ENCODE results near the gene VPS26C.
A peak's percentile ranks its signal among the peaks of the same experiment; 100 is the strongest.

VPS26C gene

DNA sequence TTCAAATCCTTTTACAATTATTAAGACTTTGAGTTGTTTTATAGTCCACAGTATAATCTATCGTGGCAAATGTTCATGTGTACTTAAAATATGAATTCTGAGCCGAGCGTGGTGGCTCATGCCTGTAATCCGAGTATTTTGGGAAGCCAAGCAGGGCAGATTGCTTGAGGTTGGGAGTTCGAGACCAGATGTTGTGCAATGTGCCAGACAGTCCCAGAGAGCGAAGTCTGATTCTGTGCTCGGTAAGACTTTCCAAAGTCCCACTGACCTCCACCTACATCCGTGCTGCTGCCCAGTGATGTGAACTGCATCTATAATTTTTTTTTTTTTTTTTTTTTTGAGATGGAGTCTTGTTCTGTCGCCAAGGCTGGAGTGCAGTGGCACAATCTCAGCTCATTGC, 52.2 kb downstream of the VPS26C start:
- H3K4me3 ChIP-seq: no peak overlapping the region
- H3K4me1 ChIP-seq: peaks cover under 1% of the 10 kb centered on the region; the same call in 1 of the 2 replicates
- H3K9me3 ChIP-seq: peaks cover 3% of the 10 kb centered on the region; the same call in 1 of the 2 replicates
- in situ Hi-C loops (cut with MboI; ENCODE audit: low sequenced_read_pairs): no loop called here
- H3K27me3 ChIP-seq (ENCODE audit: low read depth): no peaks in the 10 kb centered on the region
- H3K36me3 ChIP-seq (replicated peaks): no peaks in the 10 kb centered on the region
- no peak for DNase-seq (ENCODE audit: low spot score in 2 of 2)

DNA sequence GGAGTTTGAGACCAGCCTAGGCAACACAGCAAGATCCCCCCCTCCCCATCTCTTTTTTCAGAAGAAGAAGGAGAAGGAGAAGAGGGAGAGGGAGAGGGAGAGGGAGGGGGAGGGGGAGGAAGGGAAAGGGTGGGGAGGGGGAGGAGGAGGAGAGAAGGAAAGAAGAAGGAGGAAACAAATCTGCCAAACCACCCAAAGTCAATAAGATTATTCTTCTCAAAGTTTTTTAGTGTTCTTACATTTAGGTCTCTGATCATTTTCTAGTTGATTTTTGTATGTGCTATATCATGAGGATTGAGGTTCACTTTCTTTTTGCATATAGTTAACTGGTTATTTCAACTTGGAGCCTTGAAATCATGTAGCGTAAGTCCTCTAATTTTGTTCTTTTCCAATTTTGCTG, 56.3 kb downstream of the VPS26C start:
- Histone ChIP-seq H3K36me3 (replicated peaks) (no peaks in the 10 kb centered on the region), H3K4me1 (no peaks in the 10 kb centered on the region)
- in situ Hi-C loops (cut with MboI; ENCODE audit: low sequenced_read_pairs): no loop called here

DNA sequence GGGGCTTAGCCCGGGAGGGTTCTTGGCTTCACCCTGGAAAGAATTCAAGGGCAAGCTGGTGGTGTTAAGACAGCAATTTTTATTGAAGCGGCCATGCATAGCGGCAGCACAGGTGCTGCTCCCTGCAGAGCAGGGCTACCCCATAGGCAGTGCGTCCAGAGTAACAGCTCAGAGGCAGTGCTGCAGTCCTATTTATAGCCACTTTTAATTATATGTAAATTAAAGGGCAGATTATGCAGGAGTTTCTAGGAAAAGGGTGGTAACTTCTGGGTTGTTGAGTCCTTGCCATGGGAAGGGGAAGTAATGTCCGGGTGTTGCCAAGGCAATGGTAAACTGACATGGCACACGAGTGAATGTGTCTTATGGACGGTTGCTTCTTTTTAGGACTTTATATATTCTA, 57.0 kb downstream of the VPS26C start:
- Histone ChIP-seq H3K4me3 (no peak overlapping the region), H3K4me1 (no peaks in the 10 kb centered on the region), H3K36me3 (replicated peaks) (no peaks in the 10 kb centered on the region), H3K9me3 (peaks cover 4% of the 10 kb centered on the region; the same call in 1 of the 2 replicates), H3K27me3 (ENCODE audit: low read depth) (no peaks in the 10 kb centered on the region)
- in situ Hi-C loops (cut with MboI; ENCODE audit: low sequenced_read_pairs): no loop called here
- DNase-seq (ENCODE audit: low spot score in 2 of 2): no peak

More for the DNA sequence above, 56.3 kb downstream of the VPS26C start:
- no peak overlapping the region for H3K4me3 ChIP-seq
- peaks cover 4% of the 10 kb centered on the region; the same call in 1 of the 2 replicates for H3K9me3 ChIP-seq
- no peaks in the 10 kb centered on the region for H3K27me3 ChIP-seq (ENCODE audit: low read depth)
- DNase-seq (ENCODE audit: low spot score in 2 of 2): no peak

DNA sequence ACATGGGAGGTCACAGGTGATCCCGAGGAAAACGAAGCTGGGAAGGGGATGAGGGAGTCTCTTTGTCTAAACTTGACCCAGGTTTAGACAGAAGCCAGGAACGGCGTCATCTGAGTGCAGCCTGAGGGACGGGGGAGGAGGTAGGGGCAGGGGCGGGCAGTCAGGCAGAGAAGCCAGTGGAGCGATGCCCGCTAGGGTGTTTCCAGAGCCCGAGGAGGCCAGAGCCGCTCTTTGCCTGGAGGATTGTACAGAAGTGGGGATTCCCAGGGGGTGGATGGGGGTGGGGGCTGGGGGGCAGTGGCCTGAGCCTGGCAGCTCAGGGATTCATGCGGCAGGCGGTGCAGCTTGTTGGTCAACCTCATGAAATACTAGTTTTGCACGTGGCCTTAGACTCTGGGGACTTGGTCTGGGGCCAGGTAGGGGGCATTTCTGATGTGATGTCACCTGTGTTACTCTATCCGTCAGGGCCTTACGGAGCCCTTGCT, 58.4 kb downstream of the VPS26C start:
- no peak overlapping the region for H3K4me3 ChIP-seq
- no peaks in the 10 kb centered on the region for H3K36me3 ChIP-seq (replicated peaks)
- peaks cover 4% of the 10 kb centered on the region; the same call in 1 of the 2 replicates for H3K9me3 ChIP-seq
- no peak for DNase-seq (ENCODE audit: low spot score in 2 of 2)
- H3K27me3 ChIP-seq (ENCODE audit: low read depth): no peaks in the 10 kb centered on the region
- in situ Hi-C loops (cut with MboI; ENCODE audit: low sequenced_read_pairs): no loop called here
- H3K4me1 ChIP-seq: no peaks in the 10 kb centered on the region

DNA sequence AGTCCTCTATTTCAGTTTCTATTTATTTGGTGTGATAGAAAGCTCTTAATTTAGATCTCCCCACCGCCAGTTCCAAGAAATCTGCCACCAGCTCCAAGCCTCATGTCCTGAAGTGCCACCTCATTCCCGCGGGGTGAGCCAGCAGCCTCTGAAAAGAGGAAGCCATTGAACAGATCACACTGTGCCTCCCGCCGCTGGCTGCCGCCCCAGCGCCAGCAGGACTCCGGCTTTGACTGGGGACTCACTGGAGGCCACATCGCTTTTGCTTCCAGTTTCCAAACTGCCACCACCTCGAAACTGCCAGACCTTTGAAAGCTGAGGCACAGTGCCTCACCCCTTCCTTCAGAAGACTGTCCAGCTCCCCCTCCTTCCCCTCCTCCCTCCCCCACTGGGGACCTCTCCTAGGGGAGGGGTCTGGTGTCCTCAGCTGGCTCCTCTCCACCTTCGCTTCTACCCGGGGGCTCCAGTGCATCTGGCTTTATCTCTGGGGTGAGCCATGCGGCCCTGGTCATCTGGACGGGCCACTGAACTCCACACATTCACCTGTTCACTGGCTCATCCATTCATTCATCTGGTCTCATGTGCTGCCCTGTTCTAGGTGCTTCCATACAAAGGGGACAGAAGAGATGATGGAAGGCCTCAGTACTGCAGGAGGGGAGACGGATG, 58.9 kb downstream of the VPS26C start:
- no peak overlapping the region for H3K4me3 ChIP-seq
- H3K27me3 ChIP-seq (ENCODE audit: low read depth): no peaks in the 10 kb centered on the region
- DNase-seq (ENCODE audit: low spot score in 2 of 2): no peak
- H3K36me3 ChIP-seq (replicated peaks): no peaks in the 10 kb centered on the region
- in situ Hi-C loops (cut with MboI; ENCODE audit: low sequenced_read_pairs): no loop called here
- no peaks in the 10 kb centered on the region for H3K4me1 ChIP-seq
- H3K9me3 ChIP-seq: peaks cover 4% of the 10 kb centered on the region; the same call in 1 of the 2 replicates

DNA sequence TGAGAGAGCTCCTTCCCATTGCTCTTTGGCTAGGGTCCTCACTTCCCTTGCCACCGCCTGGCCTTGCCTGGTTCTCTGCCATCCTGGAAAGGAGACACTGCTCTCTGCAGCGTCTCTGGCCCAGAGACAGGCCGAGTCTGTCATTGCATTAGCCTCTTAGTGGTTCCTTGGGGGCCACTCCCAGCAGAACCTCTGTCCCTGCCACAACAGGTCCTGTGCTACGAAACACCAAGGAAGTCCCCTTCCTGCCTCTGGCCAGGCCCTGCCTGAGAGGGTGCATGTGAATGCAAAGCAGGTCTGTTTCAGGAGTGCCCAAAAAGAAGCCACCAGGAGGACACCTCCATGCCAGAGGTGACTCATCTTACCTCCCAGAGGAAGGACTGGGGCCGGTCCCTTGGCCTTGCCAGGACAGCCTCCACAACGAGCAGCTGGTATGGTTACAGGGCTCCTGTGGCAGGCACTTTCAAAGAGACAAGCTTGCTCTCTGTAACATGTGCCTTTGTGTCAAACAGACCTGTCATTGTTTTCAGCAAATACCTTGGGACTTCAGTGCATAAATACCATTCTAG, 59.6 kb downstream of the VPS26C start:
- Histone ChIP-seq H3K4me3 (no peak overlapping the region), H3K4me1 (no peaks in the 10 kb centered on the region), H3K9me3 (peaks cover 4% of the 10 kb centered on the region; the same call in 1 of the 2 replicates), H3K36me3 (replicated peaks) (no peaks in the 10 kb centered on the region; the same call in 1 of the 2 replicates), H3K27me3 (ENCODE audit: low read depth) (no peaks in the 10 kb centered on the region)
- in situ Hi-C loops (cut with MboI; ENCODE audit: low sequenced_read_pairs): no loop called here
- no peak for DNase-seq (ENCODE audit: low spot score in 2 of 2)

DNA sequence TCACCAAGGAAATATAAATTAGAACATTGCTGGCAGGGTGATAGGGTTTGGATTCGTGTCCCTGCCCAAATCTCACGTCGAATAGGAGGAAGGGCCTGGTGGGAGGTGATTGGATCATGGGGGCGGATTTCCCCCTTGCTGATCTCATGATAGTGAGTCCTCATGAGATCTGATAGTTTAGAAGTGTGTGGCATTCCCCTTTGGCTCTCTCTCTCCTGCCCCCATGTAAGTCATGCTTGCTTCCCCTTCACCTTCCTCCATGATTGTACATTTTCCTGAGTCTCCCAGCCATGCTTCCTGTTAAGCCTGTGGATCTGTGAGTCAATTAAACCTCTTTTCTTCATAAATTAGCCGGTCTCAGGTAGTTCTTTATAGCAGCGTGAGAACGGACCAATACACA, 60.6 kb downstream of the VPS26C start:
- DNase-seq (ENCODE audit: low spot score in 2 of 2): no peak
- Histone ChIP-seq H3K27me3 (ENCODE audit: low read depth) (no peaks in the 10 kb centered on the region), H3K4me1 (no peaks in the 10 kb centered on the region), H3K9me3 (peaks cover 4% of the 10 kb centered on the region; the same call in 1 of the 2 replicates), H3K4me3 (no peak overlapping the region), H3K36me3 (replicated peaks) (peaks cover 1% of the 10 kb centered on the region; the same call in 1 of the 2 replicates)
- in situ Hi-C loops (cut with MboI; ENCODE audit: low sequenced_read_pairs): no loop called here

DNA sequence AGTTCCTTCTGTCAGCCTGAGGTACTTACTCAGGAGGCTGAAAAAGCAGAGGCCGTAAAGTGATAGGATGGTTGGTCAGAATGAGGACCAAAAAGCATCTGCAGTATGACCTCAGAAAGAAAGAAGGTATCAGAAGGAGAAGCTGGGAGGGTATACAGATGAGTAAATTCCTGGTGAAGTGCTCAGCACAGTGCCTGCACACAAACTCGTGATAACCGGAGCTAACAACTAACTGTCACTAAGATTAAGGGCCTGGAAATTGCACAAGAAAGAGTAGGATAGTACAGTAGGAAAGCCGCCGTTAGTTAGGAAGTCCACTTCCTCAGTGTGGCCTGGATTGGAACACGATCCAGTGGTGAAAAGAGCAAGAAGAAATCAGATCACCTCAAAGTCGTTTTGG, 62.6 kb downstream of the VPS26C start:
- H3K4me3 ChIP-seq: no peak overlapping the region
- H3K27me3 ChIP-seq (ENCODE audit: low read depth): no peaks in the 10 kb centered on the region
- H3K9me3 ChIP-seq: no peaks in the 10 kb centered on the region; the same call in 1 of the 2 replicates
- DNase-seq (ENCODE audit: low spot score in 2 of 2): no peak
- peaks cover 16% of the 10 kb centered on the region; the same call in 1 of the 2 replicates for H3K36me3 ChIP-seq (replicated peaks)
- in situ Hi-C loops (cut with MboI; ENCODE audit: low sequenced_read_pairs): no loop called here
- H3K4me1 ChIP-seq: peaks cover 4% of the 10 kb centered on the region

DNA sequence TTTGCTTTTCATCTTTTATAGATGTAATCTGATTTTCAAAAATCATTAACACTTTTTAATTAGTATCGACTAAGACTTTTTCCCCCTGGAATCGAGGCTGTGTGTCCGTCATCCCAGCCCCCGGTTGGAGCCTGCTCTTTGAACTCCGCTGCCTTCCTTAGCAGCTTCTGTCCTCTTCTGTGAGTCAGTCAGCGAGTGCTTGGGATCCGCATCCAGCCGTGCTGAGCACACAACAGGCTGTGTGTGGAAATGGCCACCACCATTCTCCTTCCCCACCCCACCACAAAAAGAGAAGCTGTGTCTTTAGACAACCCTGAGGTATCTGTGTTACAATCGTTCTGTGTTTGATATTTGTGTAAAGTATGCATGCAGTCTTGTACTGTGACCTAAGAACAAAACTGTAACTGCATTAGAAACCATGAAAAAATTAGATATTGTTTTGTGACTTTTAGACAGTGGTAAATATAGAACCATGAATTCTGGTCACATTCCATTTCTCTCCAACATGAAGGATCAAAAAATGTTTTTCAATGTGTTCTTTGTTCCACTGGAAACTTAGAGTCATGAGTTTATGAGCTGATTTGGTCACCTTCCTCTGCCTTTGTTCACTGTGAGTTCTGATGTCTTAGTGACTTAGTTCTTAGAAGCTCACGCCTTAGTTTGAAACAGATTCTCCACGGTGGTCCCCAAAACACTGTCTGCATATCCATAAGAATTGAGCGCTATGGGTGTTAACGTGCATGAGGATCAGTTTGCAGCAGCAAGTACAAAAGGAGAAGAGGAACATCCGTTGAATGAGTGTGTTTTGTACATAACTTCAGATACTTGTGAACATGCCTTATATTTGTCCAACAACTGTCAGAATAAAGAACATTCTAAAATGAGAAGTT, 64.7 kb downstream of the VPS26C start:
- H3K4me1 ChIP-seq: peaks cover 14% of the 10 kb centered on the region
- in situ Hi-C loops (cut with MboI; ENCODE audit: low sequenced_read_pairs): no loop called here
- H3K9me3 ChIP-seq: no peaks in the 10 kb centered on the region
- DNase-seq (ENCODE audit: low spot score in 2 of 2): no peak
- H3K27me3 ChIP-seq (ENCODE audit: low read depth): no peaks in the 10 kb centered on the region
- H3K4me3 ChIP-seq: no peak overlapping the region
- H3K36me3 ChIP-seq (replicated peaks): peaks cover 21% of the 10 kb centered on the region

DNA sequence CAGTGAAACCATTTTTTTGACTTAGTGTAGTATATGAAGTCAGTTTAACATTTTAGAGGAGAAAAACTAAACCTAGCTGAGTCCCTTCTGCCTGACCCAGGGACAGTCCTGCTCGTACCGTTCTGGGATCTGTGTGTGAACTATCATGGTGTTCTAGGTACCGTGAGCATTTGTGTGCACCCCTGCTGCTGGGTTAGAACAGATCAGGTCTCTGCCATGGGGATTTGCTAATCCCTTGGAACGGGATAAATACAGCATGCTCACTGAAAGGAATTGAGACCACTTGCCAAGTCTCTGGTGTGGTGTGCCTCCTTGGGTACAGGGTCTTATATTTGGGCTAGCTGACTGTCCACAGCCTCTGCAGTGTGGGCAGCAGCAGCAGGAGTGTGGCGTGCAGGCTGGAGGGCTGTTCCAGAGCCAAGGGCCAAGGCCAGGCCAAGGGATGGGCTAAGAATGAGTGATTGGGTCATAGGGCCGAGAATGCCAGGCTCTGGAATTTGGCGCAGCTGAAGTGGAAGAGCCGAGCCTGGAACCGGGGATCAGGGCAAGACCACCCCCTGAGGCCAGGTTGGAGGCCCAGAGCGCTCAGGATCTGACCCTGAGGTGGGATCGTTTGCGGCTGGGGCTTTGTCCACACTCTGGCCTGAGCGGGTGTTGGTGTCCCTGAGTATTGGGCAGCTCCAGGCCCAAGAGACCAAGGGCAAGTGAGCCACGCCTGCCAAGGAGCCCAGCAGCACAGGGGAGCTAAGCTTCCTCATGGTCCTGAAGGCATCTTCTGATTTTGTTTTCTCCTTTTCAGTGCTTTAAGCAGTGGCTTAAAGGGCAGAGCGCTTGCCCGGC, 66.3 kb downstream of the VPS26C start:
- DNase-seq (ENCODE audit: low spot score in 2 of 2): no peak
- H3K36me3 ChIP-seq (replicated peaks): peaks cover 25% of the 10 kb centered on the region
- in situ Hi-C loops (cut with MboI; ENCODE audit: low sequenced_read_pairs): no loop called here
- no peak overlapping the region for H3K4me3 ChIP-seq
- H3K9me3 ChIP-seq: no peaks in the 10 kb centered on the region
- peaks cover 14% of the 10 kb centered on the region for H3K4me1 ChIP-seq
- no peaks in the 10 kb centered on the region for H3K27me3 ChIP-seq (ENCODE audit: low read depth)

DNA sequence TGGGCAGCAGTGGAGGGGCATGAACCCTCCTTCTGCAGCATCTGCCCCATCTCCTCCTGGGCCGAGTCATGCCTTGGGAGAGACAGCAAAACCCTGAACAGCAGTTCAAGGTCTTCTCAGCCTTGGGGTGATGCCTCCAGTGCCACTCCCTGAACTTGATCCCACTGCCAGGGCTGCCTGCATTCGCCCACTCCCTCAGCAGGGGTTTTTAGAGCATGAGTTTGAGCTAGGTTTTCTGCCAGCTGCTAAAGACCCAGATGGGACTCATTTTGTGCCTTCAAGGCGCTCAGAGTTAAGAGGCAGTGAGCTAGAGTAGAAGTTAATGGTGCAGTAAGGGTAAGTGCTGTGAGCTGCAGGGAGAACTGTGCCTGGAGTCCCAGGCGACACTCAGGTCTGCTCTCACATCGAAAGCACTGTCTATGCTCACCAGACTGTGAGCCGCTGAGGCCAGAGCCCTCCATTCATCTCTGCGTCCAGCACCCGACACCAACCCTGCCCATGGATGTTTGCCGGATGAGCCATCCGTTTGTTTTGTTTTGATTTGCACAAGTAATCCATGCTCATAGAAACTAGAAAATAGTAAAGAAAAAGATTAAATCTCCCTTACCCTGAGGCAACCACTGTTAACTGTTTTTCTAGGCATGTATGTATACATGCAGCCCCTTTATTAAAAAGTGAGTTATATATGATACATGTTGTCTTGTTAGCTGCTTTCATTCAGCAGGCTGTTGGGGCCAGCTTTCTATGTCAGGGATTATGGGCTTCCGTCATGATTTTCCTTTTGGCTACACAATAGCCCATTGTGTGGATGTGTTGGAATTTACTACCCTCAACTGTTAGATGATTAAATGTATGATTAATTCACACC, 67.8 kb downstream of the VPS26C start:
- Histone ChIP-seq H3K4me3 (no peak overlapping the region), H3K4me1 (peaks cover 14% of the 10 kb centered on the region), H3K9me3 (no peaks in the 10 kb centered on the region), H3K36me3 (replicated peaks) (peaks cover 25% of the 10 kb centered on the region), H3K27me3 (ENCODE audit: low read depth) (no peaks in the 10 kb centered on the region)
- peak; percentile 63 to 67 for DNase-seq (ENCODE audit: low spot score in 2 of 2)
- in situ Hi-C loops (cut with MboI; ENCODE audit: low sequenced_read_pairs): no loop called here

DNA sequence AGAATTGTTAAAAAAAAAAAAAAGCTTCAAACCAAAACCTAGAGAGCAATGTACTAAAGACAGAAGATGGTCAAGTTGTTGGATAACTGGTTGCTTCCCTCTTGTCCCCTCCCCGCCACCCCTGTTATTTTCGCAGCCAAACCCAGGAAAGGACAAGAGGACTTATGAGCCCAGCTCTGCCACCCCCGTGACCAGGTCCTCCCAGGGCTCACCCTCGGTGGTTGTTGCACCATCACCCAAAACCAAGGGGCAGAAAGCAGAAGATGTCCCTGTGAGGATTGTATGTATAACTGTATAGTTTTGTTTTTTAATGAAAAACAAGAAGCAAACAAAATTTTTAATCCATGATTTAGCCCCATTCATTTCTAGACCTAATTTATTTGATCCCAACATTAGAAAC, 69.4 kb downstream of the VPS26C start:
- no peaks in the 10 kb centered on the region for H3K9me3 ChIP-seq
- DNase-seq (ENCODE audit: low spot score in 2 of 2): no peak
- H3K4me3 ChIP-seq: no peak overlapping the region
- no peaks in the 10 kb centered on the region for H3K27me3 ChIP-seq (ENCODE audit: low read depth)
- in situ Hi-C loops (cut with MboI; ENCODE audit: low sequenced_read_pairs): no loop called here
- H3K36me3 ChIP-seq (replicated peaks): peaks cover 27% of the 10 kb centered on the region
- peaks cover 14% of the 10 kb centered on the region for H3K4me1 ChIP-seq

Measured in HAP-1 (cell line).